Dermis blood vessel endothelial cell (primary cell): ENCODE measurements around the gene EAPP. TPM values are rescaled to one million over a fixed set of nuclear protein-coding genes. Genes with fewer than 3 reads are reported as not detected.
"Not testable (repeated sequence)": the region's sequence is repeated elsewhere in the genome, so short reads cannot be mapped to it uniquely, and the experiment has no call there.

Source experiments
- DNase-seq: peaks from one replicate; pipeline ENCODE4 v3.0.0; 2010
- total RNA-seq: library from RNA; depleted of rRNA; stranded (reverse); fragments of >200 nt; gene quantifications from 2 replicates; pipeline ENCODE4 v1.2.3, GENCODE V29; 2014

EAPP gene
- 47.7 and 49.2 TPM in 2 replicates for total RNA-seq

GRCh38 chr14:34539407-34540180, at the start of gene EAPP:
Gene EAPP (minus strand): TSS chr14:34539701. CDS start chr14:34539628, 73 bp downstream.
- peak; percentile 98 for DNase-seq

- DNase-seq, result no peak
Measured at GRCh38 chr14:34583525-34583924, 44.0 kb upstream of the EAPP start.

GRCh38 chr14:34582117-34582680, 42.7 kb upstream of the EAPP start:
- DNase-seq, result no peak

GRCh38 chr14:34580381-34580780, 40.9 kb upstream of the EAPP start:
- no peak for DNase-seq

- DNase-seq, result no peak
Measured at GRCh38 chr14:34571771-34572170, 32.3 kb upstream of the EAPP start.

- DNase-seq, result no peak
Measured at GRCh38 chr14:34569750-34570149, 30.2 kb upstream of the EAPP start.

GRCh38 chr14:34568803-34569202, 29.3 kb upstream of the EAPP start:
- DNase-seq, result no peak

- no peak for DNase-seq
Measured at GRCh38 chr14:34562776-34563150, 23.3 kb upstream of the EAPP start.

- not testable (repeated sequence) for DNase-seq
Measured at GRCh38 chr14:34562037-34562775, 22.7 kb upstream of the EAPP start.

- DNase-seq, result not testable (repeated sequence)
Measured at GRCh38 chr14:34556498-34556829, 17.0 kb upstream of the EAPP start.

- not testable (repeated sequence) for DNase-seq
Measured at GRCh38 chr14:34555583-34556497, 16.3 kb upstream of the EAPP start.

- no peak for DNase-seq
Measured at GRCh38 chr14:34554540-34555250, 15.2 kb upstream of the EAPP start.

GRCh38 chr14:34549276-34549966, 9.9 kb upstream of the EAPP start:
- not testable (repeated sequence) for DNase-seq

GRCh38 chr14:34548472-34548981, 9.0 kb upstream of the EAPP start:
- no peak for DNase-seq

- DNase-seq, result not testable (repeated sequence)
Measured at GRCh38 chr14:34547136-34547520, 7.6 kb upstream of the EAPP start.

GRCh38 chr14:34546272-34547135, 7.0 kb upstream of the EAPP start:
- not testable (repeated sequence) for DNase-seq

GRCh38 chr14:34540181-34541059, 919 bp upstream of the EAPP start:
- DNase-seq, result not testable (repeated sequence)

- no peak for DNase-seq
Measured at GRCh38 chr14:34538871-34539406, 562 bp downstream of the EAPP start.

- DNase-seq, result not testable (repeated sequence)
Measured at GRCh38 chr14:34538096-34538495, 1.4 kb downstream of the EAPP start.
